IPS-20b (cell line): ENCODE results near the gene MPLKIP.

Experiments
- H3K27ac ChIP-seq: one replicate; pipeline ENCODE4 v1.5.1; 2013; ENCODE audit warnings: low read length
- H3K27me3 ChIP-seq: 2 replicates; pipeline ENCODE4 v1.6.1; 2013; ENCODE audit warnings: mild to moderate bottlenecking, low read length, inconsistent platforms; ENCODE audit not compliant: insufficient read depth
- H3K36me3 ChIP-seq: 2 replicates; pipeline ENCODE4 v1.6.1; 2013; ENCODE audit warnings: low read depth, mild to moderate bottlenecking, inconsistent platforms, low read length, moderate library complexity; ENCODE audit not compliant: insufficient read depth
- H3K4me1 ChIP-seq: 2 replicates; pipeline ENCODE4 v1.6.1; 2013; ENCODE audit warnings: mild to moderate bottlenecking, control low read depth, inconsistent platforms, low read length, moderate library complexity; ENCODE audit not compliant: insufficient read depth
- H3K4me3 ChIP-seq: 2 replicates; pipeline ENCODE4 v1.5.1; 2013; ENCODE audit warnings: mild to moderate bottlenecking, low read length, inconsistent platforms
- H3K9ac ChIP-seq: 2 replicates; pipeline ENCODE4 v1.6.1; 2013; ENCODE audit warnings: low read depth, mild to moderate bottlenecking, inconsistent platforms, low read length, moderate library complexity
- H3K9me3 ChIP-seq: 2 replicates; pipeline ENCODE4 v1.6.1; 2013; ENCODE audit warnings: mild to moderate bottlenecking, low read depth, low read length, inconsistent platforms; ENCODE audit not compliant: insufficient read depth

Gene MPLKIP

GRCh38 chr7:40095230-40095629 is 39.2 kb downstream of the MPLKIP start:
- H3K36me3 ChIP-seq = peaks cover 47% of the 10 kb centered on the region
- H3K9ac ChIP-seq = no peak overlapping the region

GRCh38 chr7:40093631-40094350 is 40.6 kb downstream of the MPLKIP start:
- no peak overlapping the region for H3K27ac ChIP-seq
- no peak overlapping the region for H3K9ac ChIP-seq
- H3K4me3 ChIP-seq = no peak overlapping the region
- peaks cover 61% of the 10 kb centered on the region for H3K36me3 ChIP-seq
- peaks cover 15% of the 10 kb centered on the region for H3K4me1 ChIP-seq
- H3K9me3 ChIP-seq = no peaks in the 10 kb centered on the region
- H3K27me3 ChIP-seq = no peaks in the 10 kb centered on the region

More at GRCh38 chr7:40095230-40095629, 39.2 kb downstream of the MPLKIP start:
- H3K27me3 ChIP-seq = no peaks in the 10 kb centered on the region
- no peaks in the 10 kb centered on the region for H3K9me3 ChIP-seq
- H3K4me1 ChIP-seq = peaks cover 15% of the 10 kb centered on the region
- H3K4me3 ChIP-seq = no peak overlapping the region
- H3K27ac ChIP-seq = no peak overlapping the region

GRCh38 chr7:40092182-40092581 is 42.2 kb downstream of the MPLKIP start:
- H3K9ac ChIP-seq = no peak overlapping the region

GRCh38 chr7:40077849-40078248 is 56.6 kb downstream of the MPLKIP start:
- Histone ChIP-seq H3K36me3 (peaks cover 21% of the 10 kb centered on the region), H3K4me1 (no peaks in the 10 kb centered on the region), H3K27me3 (no peaks in the 10 kb centered on the region), H3K27ac (no peak overlapping the region), H3K4me3 (no peak overlapping the region), H3K9ac (no peak overlapping the region), H3K9me3 (no peaks in the 10 kb centered on the region)

More at GRCh38 chr7:40092182-40092581, 42.2 kb downstream of the MPLKIP start:
- H3K27me3 ChIP-seq = no peaks in the 10 kb centered on the region
- H3K9me3 ChIP-seq = no peaks in the 10 kb centered on the region
- no peak overlapping the region for H3K27ac ChIP-seq
- peaks cover 10% of the 10 kb centered on the region for H3K4me1 ChIP-seq
- H3K4me3 ChIP-seq = no peak overlapping the region
- H3K36me3 ChIP-seq = peaks cover 71% of the 10 kb centered on the region
